PC-9 (cell line): Measurements from ENCODE around the gene MAP2K5.

Source experiments
- CTCF ChIP-seq: fragments of 200-600 bp; sonication (generic); conservative IDR thresholded peaks from 2 replicates; pipeline ENCODE4 v1.6.1; 2017; ENCODE audit warnings: mixed run types, antibody characterized with exemption, mild to moderate bottlenecking, moderate library complexity
- EZH2 ChIP-seq: fragments of 200-600 bp; sonication (generic); IDR thresholded peaks from 2 replicates; pipeline ENCODE4 v1.8.0; 2017; ENCODE audit warnings: antibody characterized with exemption, low read depth

GRCh38 chr15:67569668-67570067, 27.2 kb downstream of the MAP2K5 start:
- TF ChIP-seq CTCF (no peak), EZH2 (no peak)
